T-helper 17 cell (primary cell): ENCODE data around the gene ASXL1. TPM values are rescaled to one million over a fixed set of nuclear protein-coding genes. Genes with fewer than 3 reads are reported as not detected.
"Not testable (repeated sequence)": the region's sequence is repeated elsewhere in the genome, so short reads cannot be mapped to it uniquely, and the experiment has no call there.

ENCODE experiments used
- ATAC-seq: fragments of 150-1000 bp; cut with Tn5 transposase; 2 replicates; pipeline ENCODE4 v1.10.0; 2021; ENCODE audit warnings: mild to moderate bottlenecking, moderate library complexity
- DNase-seq, 3 donors: peaks; one replicate each; pipeline versions ENCODE4 v3.0.0 to v3.0.0-alpha.2; 2020 to 2021
- H3K9me3 ChIP-seq: one replicate; pipeline ENCODE4 v1.7.0; 2013; ENCODE audit warnings: low read length, mild to moderate bottlenecking; ENCODE audit not compliant: control insufficient read depth, poor library complexity, severe bottlenecking
- H3K27ac Mint-ChIP-seq: one replicate; pipeline ENCODE4 v1.8.0; 2022; ENCODE audit warnings: mild to moderate bottlenecking, moderate library complexity, mixed read lengths
- H3K27me3 Mint-ChIP-seq: one replicate; pipeline ENCODE4 v1.8.0; 2022; ENCODE audit warnings: mixed read lengths
- H3K36me3 Mint-ChIP-seq: one replicate; pipeline ENCODE4 v1.8.0; 2022; ENCODE audit warnings: low read depth, mixed read lengths
- H3K4me1 Mint-ChIP-seq: one replicate; pipeline ENCODE4 v1.8.0; 2022; ENCODE audit warnings: mild to moderate bottlenecking, mixed read lengths
- H3K4me3 Mint-ChIP-seq: one replicate; pipeline ENCODE4 v1.8.0; 2022; ENCODE audit warnings: mild to moderate bottlenecking, moderate library complexity, mixed read lengths
- total RNA-seq, 4 donors: library from RNA in 2 of 4; stranded (reverse) in 2 of 4; gene quantifications; one replicate each; pipeline ENCODE4 v1.2.3 and lab custom pipeline; 2022 to 2026

ASXL1 gene
- total RNA-seq (100 to 1,000 TPM; 198 to 207 TPM), total RNA-seq (lab: John Stamatoyannopoulos, UW) (245 to 350 reads per million in 2 donors)

GRCh38 chr20:32357869-32358631 is at the start of gene ASXL1:
Gene ASXL1, plus strand, starts transcription at chr20:32358331. Its CDS starts 445 bp downstream, at chr20:32358776.
- peaks cover 37% of the 10 kb centered on the region for H3K4me1 Mint-ChIP-seq

DNA sequence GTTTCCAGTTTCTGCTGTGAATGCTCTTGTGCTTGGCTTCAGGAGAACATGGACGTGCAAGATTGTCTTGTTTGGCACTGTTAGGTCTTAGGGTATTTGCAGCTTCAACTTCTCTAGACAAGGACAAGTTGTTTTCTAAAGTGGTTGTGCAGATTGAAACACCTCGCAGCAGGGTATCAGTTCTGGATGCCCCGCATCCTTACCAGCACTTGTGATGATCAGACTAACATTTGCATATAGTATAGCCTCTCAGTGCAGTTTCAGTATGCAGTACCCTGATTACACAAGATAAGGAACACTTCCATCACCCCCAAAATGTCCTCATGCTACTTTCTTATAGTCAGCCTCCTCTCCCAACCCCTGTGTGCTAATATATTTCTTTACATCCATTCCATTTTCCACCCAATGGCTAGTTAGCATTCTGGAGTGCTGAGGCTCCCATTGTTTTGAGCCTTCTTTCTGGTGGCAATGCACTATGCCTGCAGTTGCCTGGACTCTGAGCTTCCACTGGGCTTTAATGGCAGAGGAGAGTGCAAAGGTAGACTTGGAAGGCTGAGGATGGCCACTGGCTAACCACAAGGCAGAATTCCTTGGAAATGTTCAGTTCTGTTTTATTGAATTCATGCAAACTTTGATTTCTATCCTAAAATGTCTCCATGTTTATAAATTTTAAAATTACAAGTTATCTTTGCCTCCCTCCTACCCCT is 45.3 kb upstream of the ASXL1 start:
- H3K9me3 ChIP-seq, result no peaks in the 10 kb centered on the region
- Mint-ChIP-seq H3K27me3 (no peaks in the 10 kb centered on the region), H3K36me3 (peaks cover 6% of the 10 kb centered on the region), H3K27ac (no peak overlapping the region), H3K4me1 (peaks cover 11% of the 10 kb centered on the region), H3K4me3 (no peak overlapping the region)
- ATAC-seq, result no peak
- no peak for DNase-seq

More at GRCh38 chr20:32357869-32358631, at the start of gene ASXL1:
- no peaks in the 10 kb centered on the region for H3K9me3 ChIP-seq
- peak; percentile 93 for ATAC-seq
- H3K4me3 Mint-ChIP-seq, result peak within 1 kb of the TSS; percentile 96
- H3K36me3 Mint-ChIP-seq, result no peaks in the 10 kb centered on the region
- H3K27ac Mint-ChIP-seq, result peak within 1 kb of the TSS; percentile 97
- DNase-seq, result peak; percentile 86 to 92 (median 89)
- no peaks in the 10 kb centered on the region for H3K27me3 Mint-ChIP-seq

GRCh38 chr20:32314768-32315167 is 43.4 kb upstream of the ASXL1 start:
- peaks cover 11% of the 10 kb centered on the region for H3K4me1 Mint-ChIP-seq
- peak overlapping the region; percentile 62 for H3K27ac Mint-ChIP-seq
- H3K9me3 ChIP-seq, result no peaks in the 10 kb centered on the region
- no peaks in the 10 kb centered on the region for H3K27me3 Mint-ChIP-seq
- ATAC-seq (no peak), DNase-seq (no peak)
- H3K4me3 Mint-ChIP-seq, result no peak overlapping the region
- H3K36me3 Mint-ChIP-seq, result peaks cover 8% of the 10 kb centered on the region

GRCh38 chr20:32315399-32315798 is 42.7 kb upstream of the ASXL1 start:
- H3K4me3 Mint-ChIP-seq, result no peak overlapping the region

DNA sequence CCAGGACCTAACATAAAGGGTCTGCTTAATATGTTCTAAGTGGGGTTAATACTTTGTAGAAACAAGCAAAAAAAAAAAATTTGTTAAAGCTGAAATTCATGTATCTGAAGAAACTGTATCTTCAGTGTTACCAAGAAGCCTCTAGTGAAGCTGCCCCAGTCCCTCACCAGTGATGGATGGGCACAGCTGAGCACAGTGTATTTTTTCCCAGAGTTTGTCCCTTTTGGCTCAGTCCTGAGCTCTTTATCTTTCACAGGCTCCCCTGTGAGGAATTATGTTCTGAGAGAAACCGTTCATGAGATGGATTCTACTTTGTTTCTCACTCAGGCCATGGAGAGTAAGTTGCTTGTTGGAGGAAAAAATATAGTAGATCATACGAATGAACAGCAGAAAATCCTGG is 42.2 kb upstream of the ASXL1 start:
- DNase-seq, result no peak
- ATAC-seq, result no peak
- H3K4me3 Mint-ChIP-seq, result no peak overlapping the region
- peaks cover 4% of the 10 kb centered on the region for H3K36me3 Mint-ChIP-seq
- H3K27me3 Mint-ChIP-seq, result no peaks in the 10 kb centered on the region
- no peak overlapping the region for H3K27ac Mint-ChIP-seq
- H3K4me1 Mint-ChIP-seq, result peaks cover 13% of the 10 kb centered on the region
- no peaks in the 10 kb centered on the region for H3K9me3 ChIP-seq

More at GRCh38 chr20:32315399-32315798, 42.7 kb upstream of the ASXL1 start:
- Mint-ChIP-seq H3K36me3 (peaks cover 8% of the 10 kb centered on the region), H3K27me3 (no peaks in the 10 kb centered on the region), H3K27ac (peak overlapping the region; percentile 62), H3K4me1 (peaks cover 11% of the 10 kb centered on the region)
- H3K9me3 ChIP-seq, result no peaks in the 10 kb centered on the region
- no peak for ATAC-seq
- no peak for DNase-seq

DNA sequence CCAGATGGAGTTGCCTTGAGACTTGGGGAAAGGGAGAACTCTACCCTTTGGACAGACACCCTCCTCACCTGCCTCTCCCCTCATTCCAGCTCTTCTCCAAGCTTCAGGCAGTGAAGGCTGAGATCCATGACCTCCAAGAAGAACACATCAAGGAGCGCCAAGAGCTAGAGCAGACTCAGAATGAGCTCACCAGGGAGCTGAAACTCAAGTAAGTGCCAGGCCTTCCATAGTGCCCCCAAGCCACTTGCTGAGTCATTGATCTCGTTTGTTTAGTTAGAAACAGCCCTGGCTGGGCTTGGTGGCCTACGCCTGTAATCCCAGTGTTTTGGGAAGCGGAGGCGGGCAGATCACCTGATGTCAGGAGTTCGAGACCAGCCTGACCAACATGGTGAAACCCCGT is 41.5 kb upstream of the ASXL1 start:
- Mint-ChIP-seq H3K36me3 (peaks cover 3% of the 10 kb centered on the region), H3K27ac (no peak overlapping the region), H3K4me3 (no peak overlapping the region), H3K27me3 (no peaks in the 10 kb centered on the region), H3K4me1 (peaks cover 14% of the 10 kb centered on the region)
- DNase-seq (no peak), ATAC-seq (no peak)
- H3K9me3 ChIP-seq, result no peaks in the 10 kb centered on the region

GRCh38 chr20:32319100-32319499 is 39.0 kb upstream of the ASXL1 start:
- H3K36me3 Mint-ChIP-seq, result peaks cover 3% of the 10 kb centered on the region
- H3K27ac Mint-ChIP-seq, result no peak overlapping the region
- H3K4me1 Mint-ChIP-seq, result peaks cover 10% of the 10 kb centered on the region
- DNase-seq (no peak), ATAC-seq (no peak)
- H3K27me3 Mint-ChIP-seq, result no peaks in the 10 kb centered on the region
- no peak overlapping the region for H3K4me3 Mint-ChIP-seq
- no peaks in the 10 kb centered on the region for H3K9me3 ChIP-seq

GRCh38 chr20:32320305-32320704 is 37.8 kb upstream of the ASXL1 start:
- no peak overlapping the region for H3K27ac Mint-ChIP-seq

DNA sequence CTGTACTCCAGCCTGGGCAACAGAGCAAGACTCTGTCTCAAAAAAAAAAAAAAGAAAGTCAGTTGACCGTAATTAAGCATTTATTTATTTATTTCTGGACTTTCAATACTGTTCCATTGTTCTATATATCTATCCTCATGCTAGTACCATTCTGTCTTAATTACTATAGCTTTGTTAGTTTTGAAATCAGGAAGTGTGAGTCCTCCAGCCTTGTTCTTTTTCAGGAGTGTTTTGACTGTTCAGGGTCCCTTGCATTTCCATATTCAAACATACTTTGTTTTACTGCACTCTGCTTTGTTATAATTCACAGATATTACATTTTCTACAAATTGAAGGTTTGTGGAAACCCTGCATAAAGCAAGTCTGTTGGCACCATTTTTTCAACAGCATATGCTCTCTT is 36.7 kb upstream of the ASXL1 start:
- no peaks in the 10 kb centered on the region for H3K9me3 ChIP-seq
- H3K4me3 Mint-ChIP-seq, result no peak overlapping the region
- DNase-seq (no peak), ATAC-seq (no peak)
- H3K4me1 Mint-ChIP-seq, result peaks cover 3% of the 10 kb centered on the region
- no peak overlapping the region for H3K27ac Mint-ChIP-seq
- peaks cover 3% of the 10 kb centered on the region for H3K36me3 Mint-ChIP-seq
- H3K27me3 Mint-ChIP-seq, result no peaks in the 10 kb centered on the region

More at GRCh38 chr20:32320305-32320704, 37.8 kb upstream of the ASXL1 start:
- DNase-seq (no peak), ATAC-seq (no peak)
- Mint-ChIP-seq H3K4me1 (peaks cover 3% of the 10 kb centered on the region), H3K36me3 (peaks cover 3% of the 10 kb centered on the region), H3K4me3 (no peak overlapping the region), H3K27me3 (no peaks in the 10 kb centered on the region)
- H3K9me3 ChIP-seq, result no peaks in the 10 kb centered on the region

GRCh38 chr20:32322260-32322659 is 35.9 kb upstream of the ASXL1 start:
- not testable (repeated sequence) for ATAC-seq, H3K4me1 Mint-ChIP-seq, H3K27me3 Mint-ChIP-seq, H3K36me3 Mint-ChIP-seq, DNase-seq, H3K27ac Mint-ChIP-seq, H3K4me3 Mint-ChIP-seq, H3K9me3 ChIP-seq

DNA sequence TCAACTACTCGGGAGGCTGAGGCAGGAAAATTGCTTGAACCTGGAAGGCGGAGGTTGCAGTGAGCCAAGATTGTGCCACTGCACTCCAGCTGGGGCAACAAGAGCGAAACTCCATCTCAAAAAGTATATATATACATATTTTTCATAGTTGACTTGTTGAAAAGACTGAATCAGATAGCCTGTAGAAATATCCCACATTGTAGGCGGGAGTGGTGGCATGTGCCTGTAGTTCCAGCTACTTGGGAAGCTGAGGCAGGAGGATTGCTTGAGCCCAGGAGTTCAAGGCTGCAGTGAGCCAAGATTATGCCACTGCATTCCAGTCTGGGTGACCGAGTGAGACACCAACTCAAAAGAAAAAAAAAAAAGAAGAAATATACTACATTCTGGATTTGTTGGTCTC is 34.4 kb upstream of the ASXL1 start:
- H3K4me1 Mint-ChIP-seq, H3K4me3 Mint-ChIP-seq, DNase-seq, H3K36me3 Mint-ChIP-seq, H3K9me3 ChIP-seq, H3K27me3 Mint-ChIP-seq, H3K27ac Mint-ChIP-seq, ATAC-seq: not testable (repeated sequence)

DNA sequence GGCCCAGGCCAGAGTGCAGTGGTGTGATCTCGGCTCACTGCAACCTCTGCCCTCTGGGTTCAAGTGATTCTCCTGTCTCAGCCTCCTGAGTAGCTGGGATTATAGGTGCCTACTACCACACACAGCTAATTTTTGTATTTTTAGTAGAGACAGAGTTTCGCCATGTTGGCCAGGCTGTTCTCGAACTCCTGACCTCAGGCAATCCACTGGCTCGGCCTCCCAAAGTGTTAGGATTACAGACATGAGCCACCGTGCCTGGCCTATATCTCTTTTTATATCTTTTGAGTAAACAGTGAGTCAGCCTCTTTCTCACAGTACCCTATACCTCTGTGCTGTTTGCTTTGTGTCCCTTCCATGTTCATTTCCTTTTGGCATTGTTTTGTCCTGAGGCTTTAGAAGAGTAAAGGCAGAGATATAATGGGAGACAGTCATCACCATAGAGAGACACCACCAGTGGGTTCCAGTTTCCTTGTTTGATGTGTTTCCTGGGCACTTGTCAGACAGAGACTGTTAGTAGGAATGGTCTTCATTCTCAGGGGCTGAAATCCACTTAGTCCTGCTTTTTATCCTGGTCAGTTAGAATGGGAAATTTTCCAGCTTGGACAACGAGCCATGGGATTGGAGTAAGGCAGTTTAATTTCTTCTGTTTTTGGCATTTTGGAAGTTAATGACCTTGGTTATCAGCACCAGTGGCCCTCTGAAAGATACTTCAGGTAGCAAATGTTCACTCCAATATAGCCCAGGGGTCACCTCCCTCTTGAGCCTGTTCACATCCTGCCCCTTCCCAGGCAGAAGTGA is 32.2 kb upstream of the ASXL1 start:
- no peaks in the 10 kb centered on the region for H3K9me3 ChIP-seq
- H3K36me3 Mint-ChIP-seq, result peaks cover 4% of the 10 kb centered on the region
- no peak overlapping the region for H3K27ac Mint-ChIP-seq
- ATAC-seq, result no peak
- no peak overlapping the region for H3K4me3 Mint-ChIP-seq
- no peak for DNase-seq
- peaks cover under 1% of the 10 kb centered on the region for H3K4me1 Mint-ChIP-seq
- no peaks in the 10 kb centered on the region for H3K27me3 Mint-ChIP-seq

- no peaks in the 10 kb centered on the region for H3K9me3 ChIP-seq
- Mint-ChIP-seq H3K4me1 (no peaks in the 10 kb centered on the region), H3K4me3 (no peak overlapping the region), H3K27me3 (no peaks in the 10 kb centered on the region), H3K27ac (peak overlapping the region; percentile 39), H3K36me3 (peaks cover 4% of the 10 kb centered on the region)
- DNase-seq (no peak), ATAC-seq (no peak)
These were observed 31.7 kb upstream of the ASXL1 start for GRCh38 chr20:32326504-32326845.
